Panc1 (cell line): ENCODE data around the gene ULK3. TPM values are rescaled to one million over a fixed set of nuclear protein-coding genes. Genes with fewer than 3 reads are reported as not detected.

Experiments
- ATAC-seq: fragments of 200-7000 bp; cut with Tn5 transposase; 2 replicates; pipeline ENCODE4 v1.9.1; 2020; ENCODE audit warnings: mild to moderate bottlenecking, moderate library complexity
- BruUV-seq: library from RNA; stranded (reverse); fragments of 400-500 nt; replicated peaks from 2 replicates; lab custom pipeline; 2021; lab: Mats Ljungman, UMichigan
- CTCF ChIA-PET: fragments of 300-600 bp; sonication (Branson Sonifier 250); formaldehyde crosslinking; loops from one replicate; lab custom pipeline; 2022; ENCODE audit warnings: antibody characterized with exemption; lab: Charles Lee
- POLR2A ChIA-PET: fragments of 300-600 bp; sonication (Branson Sonifier 250); formaldehyde crosslinking; loops from one replicate; lab custom pipeline; 2022; ENCODE audit warnings: antibody characterized with exemption; lab: Charles Lee
- DNase-seq: peaks from one replicate; pipeline ENCODE4 v3.0.0-alpha.2; 2010; ENCODE audit warnings: low read depth, low spot score
- H3K27ac ChIP-seq: 2 replicates; pipeline ENCODE4 v1.5.1; 2011; ENCODE audit warnings: mild to moderate bottlenecking, low read length, inconsistent platforms
- H3K27me3 ChIP-seq: fragments of 200-500 bp; sonication (Bioruptor generic); 2 replicates; pipeline ENCODE4 v1.6.0; 2014; ENCODE audit warnings: low read length, inconsistent platforms; ENCODE audit not compliant: control insufficient read depth, insufficient read depth
- H3K36me3 ChIP-seq: fragments of 200-500 bp; sonication (Bioruptor generic); 2 replicates; pipeline ENCODE4 v1.5.1; 2014; ENCODE audit warnings: inconsistent platforms, mild to moderate bottlenecking, low read length, moderate library complexity; ENCODE audit not compliant: control insufficient read depth, insufficient read depth
- H3K4me1 ChIP-seq: 2 replicates; pipeline ENCODE4 v1.5.1; 2011; ENCODE audit warnings: inconsistent platforms, mild to moderate bottlenecking, low read length, moderate library complexity; ENCODE audit not compliant: control insufficient read depth, insufficient read depth
- H3K4me3 ChIP-seq, 2 experiments: 2 replicates each; pipeline ENCODE4 v1.5.1; 2011 to 2012; ENCODE audit warnings: low read depth in 2 of 2, low read length in 2 of 2, mild to moderate bottlenecking in 2 of 2, inconsistent platforms in 1 of 2, moderate library complexity in 1 of 2
- H3K9me3 ChIP-seq: fragments of 200-500 bp; sonication (Bioruptor generic); 2 replicates; pipeline ENCODE4 v1.5.1; 2014; ENCODE audit warnings: low read depth, mild to moderate bottlenecking, inconsistent platforms, low read length, moderate library complexity; ENCODE audit not compliant: control insufficient read depth, insufficient read depth
- CTCF ChIP-seq: fragments of 450-650 bp; IDR thresholded peaks from 2 replicates; pipeline ENCODE4 v1.5.1; 2017; ENCODE audit warnings: mild to moderate bottlenecking
- POLR2AphosphoS5 ChIP-seq: IDR thresholded peaks from 2 replicates; pipeline ENCODE4 v1.6.1; 2012; ENCODE audit warnings: mild to moderate bottlenecking, low read depth, low read length, moderate library complexity
- SIN3A ChIP-seq: IDR thresholded peaks from 2 replicates; pipeline ENCODE4 v1.6.1; 2012; ENCODE audit warnings: low read depth, mild to moderate bottlenecking, low read length, moderate library complexity, borderline replicate concordance; ENCODE audit not compliant: insufficient read depth
- TCF7L2 ChIP-seq: IDR thresholded peaks from 2 replicates; pipeline ENCODE4 v1.6.1; 2011; ENCODE audit warnings: mild to moderate bottlenecking, low read depth, low read length, inconsistent platforms
- in situ Hi-C: cut with HindIII; loops from 2 replicates; pipeline ENCODE4 v1.10.0; 2016; ENCODE audit warnings: low sequenced_read_pairs, low pct_unique_long_range_greater_than_20kb
- intact Hi-C: fragments of 100-400 bp; cut with micrococcal nuclease; formaldehyde crosslinking; loops from one replicate; pipeline ENCODE4 v1.10.0; 2022; ENCODE audit not compliant: unreplicated experiment
- total RNA-seq: library from RNA; stranded (reverse); gene quantifications from one replicate; pipeline ENCODE4 v1.2.1, GENCODE V29; 2021; ENCODE audit not compliant: unreplicated experiment
- TF ChIP-seq, protein P1 (sequence below), 2 experiments: IDR thresholded peaks; 2 replicates each; pipeline ENCODE4 v1.6.1; 2011 to 2012; ENCODE audit warnings: low read depth in 2 of 2, control low read depth in 1 of 2, low read length in 1 of 2, mild to moderate bottlenecking in 1 of 2, moderate library complexity in 1 of 2; ENCODE audit not compliant: insufficient read depth in 1 of 2

ULK3 gene
- total RNA-seq, 1 experiment from 2014 or later: 73.3 TPM

DNA sequence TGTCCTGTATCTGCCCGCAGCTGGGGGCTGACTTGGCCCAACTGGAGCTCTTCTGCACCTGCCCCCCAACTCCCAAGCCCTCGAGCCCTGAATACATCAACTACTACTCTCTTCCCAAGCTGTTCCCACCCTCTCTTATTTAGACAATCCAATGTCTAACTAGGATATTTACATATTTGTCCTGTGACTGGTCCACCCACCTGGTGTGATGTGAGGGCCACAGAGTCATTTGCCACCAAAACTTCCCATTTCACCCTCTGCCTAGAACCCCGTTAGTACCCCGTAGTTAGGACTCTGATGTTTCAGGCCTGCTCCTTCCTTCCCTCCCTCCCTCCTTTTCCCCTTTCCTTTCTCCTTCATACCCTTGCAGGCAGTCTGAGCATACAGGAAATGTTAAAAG, 10.1 kb downstream of the ULK3 start:
- no peaks in the 10 kb centered on the region; the same call in 1 of the 2 replicates for H3K36me3 ChIP-seq
- ATAC-seq (no peak), DNase-seq (no peak)
- in situ Hi-C loops (no loop called here), intact Hi-C loops (loop anchor here (10.0 kb wide), 1 partner anchor 58 kb away; no protein-coding TSS in a partner anchor)
- no peak overlapping the region for H3K27ac ChIP-seq
- TF ChIP-seq SIN3A: no peak
- TF ChIP-seq CTCF: no peak
- no peak for TF ChIP-seq TCF7L2
- TF ChIP-seq POLR2AphosphoS5: no peak
- TF ChIP-seq, protein P1, sequence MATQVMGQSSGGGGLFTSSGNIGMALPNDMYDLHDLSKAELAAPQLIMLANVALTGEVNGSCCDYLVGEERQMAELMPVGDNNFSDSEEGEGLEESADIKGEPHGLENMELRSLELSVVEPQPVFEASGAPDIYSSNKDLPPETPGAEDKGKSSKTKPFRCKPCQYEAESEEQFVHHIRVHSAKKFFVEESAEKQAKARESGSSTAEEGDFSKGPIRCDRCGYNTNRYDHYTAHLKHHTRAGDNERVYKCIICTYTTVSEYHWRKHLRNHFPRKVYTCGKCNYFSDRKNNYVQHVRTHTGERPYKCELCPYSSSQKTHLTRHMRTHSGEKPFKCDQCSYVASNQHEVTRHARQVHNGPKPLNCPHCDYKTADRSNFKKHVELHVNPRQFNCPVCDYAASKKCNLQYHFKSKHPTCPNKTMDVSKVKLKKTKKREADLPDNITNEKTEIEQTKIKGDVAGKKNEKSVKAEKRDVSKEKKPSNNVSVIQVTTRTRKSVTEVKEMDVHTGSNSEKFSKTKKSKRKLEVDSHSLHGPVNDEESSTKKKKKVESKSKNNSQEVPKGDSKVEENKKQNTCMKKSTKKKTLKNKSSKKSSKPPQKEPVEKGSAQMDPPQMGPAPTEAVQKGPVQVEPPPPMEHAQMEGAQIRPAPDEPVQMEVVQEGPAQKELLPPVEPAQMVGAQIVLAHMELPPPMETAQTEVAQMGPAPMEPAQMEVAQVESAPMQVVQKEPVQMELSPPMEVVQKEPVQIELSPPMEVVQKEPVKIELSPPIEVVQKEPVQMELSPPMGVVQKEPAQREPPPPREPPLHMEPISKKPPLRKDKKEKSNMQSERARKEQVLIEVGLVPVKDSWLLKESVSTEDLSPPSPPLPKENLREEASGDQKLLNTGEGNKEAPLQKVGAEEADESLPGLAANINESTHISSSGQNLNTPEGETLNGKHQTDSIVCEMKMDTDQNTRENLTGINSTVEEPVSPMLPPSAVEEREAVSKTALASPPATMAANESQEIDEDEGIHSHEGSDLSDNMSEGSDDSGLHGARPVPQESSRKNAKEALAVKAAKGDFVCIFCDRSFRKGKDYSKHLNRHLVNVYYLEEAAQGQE (IDR thresholded peaks at IDR 0.05; ENCODE audit: insufficient read depth in 1 of 2, low read depth in 2 of 2, low read length in 1 of 2): no peak
- H3K4me3 ChIP-seq: no peak overlapping the region
- ChIA-PET POLR2A (no interaction called here), CTCF (no interaction called here)
- no peaks in the 10 kb centered on the region; the same call in 1 of the 2 replicates for H3K4me1 ChIP-seq
- H3K27me3 ChIP-seq: no peaks in the 10 kb centered on the region
- BruUV-seq: no TSS peak
- no peaks in the 10 kb centered on the region for H3K9me3 ChIP-seq

DNA sequence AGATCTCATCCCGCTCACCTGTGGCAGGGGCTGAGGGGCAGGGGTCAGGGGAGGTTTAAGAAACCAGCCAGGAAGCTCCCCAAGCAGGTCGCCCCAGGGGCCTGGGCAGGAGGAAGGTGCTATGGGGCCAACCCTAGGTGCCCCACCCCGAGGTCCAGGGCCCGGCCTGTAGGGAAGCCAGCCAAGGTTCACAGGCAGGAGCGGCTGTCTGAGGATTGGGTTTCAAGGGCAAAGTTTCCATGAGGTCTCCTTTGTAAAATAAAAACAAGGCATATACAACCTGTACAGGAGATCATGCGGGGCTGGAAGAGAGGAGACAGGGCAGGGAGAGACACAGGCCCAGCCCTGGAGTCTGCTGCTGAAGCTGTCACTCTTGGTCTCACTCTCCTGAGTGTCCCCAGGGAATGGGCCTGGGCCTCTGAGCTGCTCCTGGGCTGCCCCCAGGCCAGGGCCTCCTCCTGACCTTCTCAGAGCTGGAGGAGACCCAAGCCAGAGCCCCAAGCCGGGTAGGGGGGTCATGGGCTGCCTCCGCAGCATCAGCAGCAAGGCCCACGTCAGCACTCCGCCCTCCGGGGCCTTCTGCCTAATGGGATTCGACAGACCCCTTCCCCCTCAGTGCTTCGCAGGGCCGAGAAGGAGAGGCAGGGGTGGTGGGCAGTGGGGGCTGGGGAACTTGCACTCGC, 11.0 kb downstream of the ULK3 start:
- intact Hi-C loops (loop anchor here (10.0 kb wide), 1 partner anchor 57 kb away; no protein-coding TSS in a partner anchor), in situ Hi-C loops (no loop called here)
- DNase-seq (no peak), ATAC-seq (no peak)
- Histone ChIP-seq H3K27ac (no peak overlapping the region), H3K36me3 (no peaks in the 10 kb centered on the region; the same call in 1 of the 2 replicates), H3K9me3 (no peaks in the 10 kb centered on the region), H3K27me3 (no peaks in the 10 kb centered on the region), H3K4me3 (no peak overlapping the region), H3K4me1 (no peaks in the 10 kb centered on the region; the same call in 1 of the 2 replicates)
- TF ChIP-seq POLR2AphosphoS5 (no peak), SIN3A (no peak), CTCF (no peak), TCF7L2 (no peak)
- TF ChIP-seq, protein P1 (IDR thresholded peaks at IDR 0.05; ENCODE audit: insufficient read depth in 1 of 2, low read depth in 2 of 2, low read length in 1 of 2): no peak
- POLR2A ChIA-PET: no interaction called here
- BruUV-seq: no TSS peak
- CTCF ChIA-PET: interaction anchor here (0.6 kb wide), 1 partner anchor 279 kb away, joined by 3 read pairs; no protein-coding TSS in a partner anchor
